Nephron progenitor cell (in vitro differentiated cells): ENCODE measurements around the gene METAP1.
"Not testable (repeated sequence)": the region's sequence is repeated elsewhere in the genome, so short reads cannot be mapped to it uniquely, and the experiment has no call there.

ENCODE experiments used
- DNase-seq: peaks from one replicate; pipeline ENCODE4 v3.0.0; 2021
- H3K27ac Mint-ChIP-seq: 2 replicates; pipeline ENCODE4 v1.8.0; 2021; ENCODE audit warnings: mild to moderate bottlenecking, moderate library complexity, mixed read lengths
- H3K27me3 Mint-ChIP-seq: 2 replicates; pipeline ENCODE4 v1.8.0; 2021; ENCODE audit warnings: mild to moderate bottlenecking, low read depth, mixed read lengths; ENCODE audit not compliant: poor library complexity
- H3K36me3 Mint-ChIP-seq: 2 replicates; pipeline ENCODE4 v1.8.0; 2021; ENCODE audit warnings: low read depth, mixed read lengths
- H3K4me1 Mint-ChIP-seq: 2 replicates; pipeline ENCODE4 v1.8.0; 2021; ENCODE audit warnings: mixed read lengths
- H3K4me3 Mint-ChIP-seq: 2 replicates; pipeline ENCODE4 v1.8.0; 2021; ENCODE audit warnings: mild to moderate bottlenecking, moderate library complexity, mixed read lengths
- H3K9me3 Mint-ChIP-seq: 2 replicates; pipeline ENCODE4 v1.8.0; 2021; ENCODE audit warnings: mild to moderate bottlenecking, moderate library complexity, mixed read lengths
- CTCF ChIP-seq: fragments of 200-600 bp; sonication (generic); IDR thresholded peaks from 2 replicates; pipeline ENCODE4 v1.5.0; 2021; ENCODE audit warnings: antibody characterized with exemption

Gene METAP1

GRCh38 chr4:98969878-98970785 is 25.4 kb upstream of the METAP1 start:
- H3K27me3 Mint-ChIP-seq: no peaks in the 10 kb centered on the region
- no peak for TF ChIP-seq CTCF
- no peaks in the 10 kb centered on the region for H3K36me3 Mint-ChIP-seq
- no peak overlapping the region for H3K27ac Mint-ChIP-seq
- no peak overlapping the region for H3K4me3 Mint-ChIP-seq
- peaks cover 10% of the 10 kb centered on the region for H3K4me1 Mint-ChIP-seq
- H3K9me3 Mint-ChIP-seq: no peaks in the 10 kb centered on the region
- DNase-seq: no peak

- Mint-ChIP-seq H3K4me3 (no peak overlapping the region), H3K4me1 (no peaks in the 10 kb centered on the region), H3K36me3 (no peaks in the 10 kb centered on the region), H3K9me3 (no peaks in the 10 kb centered on the region), H3K27ac (no peak overlapping the region), H3K27me3 (no peaks in the 10 kb centered on the region)
- no peak for DNase-seq
- no peak for TF ChIP-seq CTCF
Measured at GRCh38 chr4:98976716-98977115, 18.8 kb upstream of the METAP1 start.

GRCh38 chr4:98977557-98977956 is 18.0 kb upstream of the METAP1 start:
- Mint-ChIP-seq H3K4me1 (no peaks in the 10 kb centered on the region), H3K27ac (no peak overlapping the region), H3K36me3 (no peaks in the 10 kb centered on the region), H3K27me3 (no peaks in the 10 kb centered on the region), H3K4me3 (no peak overlapping the region), H3K9me3 (no peaks in the 10 kb centered on the region)
- no peak for DNase-seq
- no peak for TF ChIP-seq CTCF

GRCh38 chr4:98987720-98988119 is 7.8 kb upstream of the METAP1 start:
- peaks cover 3% of the 10 kb centered on the region for H3K27me3 Mint-ChIP-seq
- no peak for DNase-seq
- H3K27ac Mint-ChIP-seq: no peak overlapping the region
- H3K9me3 Mint-ChIP-seq: peaks cover 7% of the 10 kb centered on the region
- TF ChIP-seq CTCF: no peak
- H3K4me3 Mint-ChIP-seq: no peak overlapping the region
- H3K36me3 Mint-ChIP-seq: peaks cover 4% of the 10 kb centered on the region
- no peaks in the 10 kb centered on the region for H3K4me1 Mint-ChIP-seq

GRCh38 chr4:98992835-98993234 is 2.7 kb upstream of the METAP1 start:
- H3K4me1 Mint-ChIP-seq: peaks cover 22% of the 10 kb centered on the region
- not testable (repeated sequence) for H3K27me3 Mint-ChIP-seq, H3K36me3 Mint-ChIP-seq, DNase-seq, H3K27ac Mint-ChIP-seq, H3K9me3 Mint-ChIP-seq, H3K4me3 Mint-ChIP-seq

GRCh38 chr4:98993419-98994071 is 2.0 kb upstream of the METAP1 start:
- no peak overlapping the region for H3K27ac Mint-ChIP-seq
- TF ChIP-seq CTCF: no peak
- H3K9me3 Mint-ChIP-seq: peaks cover under 1% of the 10 kb centered on the region
- H3K36me3 Mint-ChIP-seq: peaks cover 12% of the 10 kb centered on the region
- no peaks in the 10 kb centered on the region for H3K27me3 Mint-ChIP-seq
- DNase-seq: no peak
- H3K4me3 Mint-ChIP-seq: peak overlapping the region; percentile 87
- H3K4me1 Mint-ChIP-seq: peaks cover 25% of the 10 kb centered on the region
